HEK293T (cell line): ENCODE measurements around the gene GALNT15.
A peak's percentile ranks its signal among the peaks of the same experiment; 100 is the strongest.

Experiments used
- CTCF ChIA-PET: fragments of 350-600 bp; formaldehyde crosslinking; extraction: SDS; loops from one replicate; lab custom pipeline; 2021; ENCODE audit warnings: antibody characterized with exemption, inconsistent platforms; lab: Yijun Ruan, JAX
- POLR2A ChIA-PET: fragments of 350-600 bp; formaldehyde crosslinking; extraction: SDS; loops from one replicate; lab custom pipeline; 2020; ENCODE audit warnings: antibody characterized with exemption, inconsistent platforms; lab: Yijun Ruan, JAX
- DNase-seq: peaks from one replicate; pipeline ENCODE4 v3.0.0; 2012; ENCODE audit warnings: mixed read lengths; ENCODE audit errors: extremely low spot score
- ARNT ChIP-seq: fragments of 450-650 bp; IDR thresholded peaks from 2 replicates; pipeline ENCODE4 v1.6.1; 2017; ENCODE audit warnings: mild to moderate bottlenecking
- BHLHE40 ChIP-seq: fragments of 450-650 bp; IDR thresholded peaks from 2 replicates; pipeline ENCODE4 v1.6.1; 2016; ENCODE audit warnings: mild to moderate bottlenecking, moderate library complexity, borderline replicate concordance
- CTBP1 ChIP-seq: fragments of 450-650 bp; IDR thresholded peaks from 2 replicates; pipeline ENCODE4 v1.6.1; 2016; ENCODE audit warnings: borderline replicate concordance
- ELF4 ChIP-seq: fragments of 450-650 bp; IDR thresholded peaks from 2 replicates; pipeline ENCODE4 v1.6.1; 2017; ENCODE audit warnings: antibody characterized with exemption
- FOXA1 ChIP-seq: fragments of 450-650 bp; IDR thresholded peaks from 2 replicates; pipeline ENCODE4 v1.6.1; 2016; ENCODE audit warnings: mild to moderate bottlenecking
- FOXK2 ChIP-seq: fragments of 450-650 bp; IDR thresholded peaks from 2 replicates; pipeline ENCODE4 v1.6.1; 2016; ENCODE audit warnings: mild to moderate bottlenecking
- FOXM1 ChIP-seq: fragments of 450-650 bp; IDR thresholded peaks from 2 replicates; pipeline ENCODE4 v1.6.1; 2017; ENCODE audit warnings: mild to moderate bottlenecking, borderline replicate concordance
- HDGF ChIP-seq: fragments of 450-650 bp; IDR thresholded peaks from 2 replicates; pipeline ENCODE4 v1.6.1; 2017; ENCODE audit warnings: antibody characterized with exemption, borderline replicate concordance
- L3MBTL2 ChIP-seq: fragments of 450-650 bp; conservative IDR thresholded peaks from 2 replicates; pipeline ENCODE4 v1.6.1; 2016; ENCODE audit warnings: mild to moderate bottlenecking
- LEF1 ChIP-seq: fragments of 450-650 bp; IDR thresholded peaks from 2 replicates; pipeline ENCODE4 v1.6.1; 2017; ENCODE audit warnings: mild to moderate bottlenecking, borderline replicate concordance
- NFRKB ChIP-seq: fragments of 450-650 bp; IDR thresholded peaks from 2 replicates; pipeline ENCODE4 v1.6.1; 2016; ENCODE audit warnings: mild to moderate bottlenecking, moderate library complexity
- PKNOX1 ChIP-seq: fragments of 450-650 bp; IDR thresholded peaks from 2 replicates; pipeline ENCODE4 v1.6.1; 2016
- SP1 ChIP-seq: fragments of 450-650 bp; IDR thresholded peaks from 2 replicates; pipeline ENCODE4 v1.6.1; 2017
- SUZ12 ChIP-seq: fragments of 450-650 bp; IDR thresholded peaks from 2 replicates; pipeline ENCODE4 v1.6.1; 2016; ENCODE audit warnings: mild to moderate bottlenecking
- TARDBP ChIP-seq: fragments of 450-650 bp; IDR thresholded peaks from 2 replicates; pipeline ENCODE4 v1.6.1; 2016
- ZNF384 ChIP-seq: fragments of 450-650 bp; IDR thresholded peaks from 2 replicates; pipeline ENCODE4 v1.6.1; 2016

The GALNT15 gene

DNA sequence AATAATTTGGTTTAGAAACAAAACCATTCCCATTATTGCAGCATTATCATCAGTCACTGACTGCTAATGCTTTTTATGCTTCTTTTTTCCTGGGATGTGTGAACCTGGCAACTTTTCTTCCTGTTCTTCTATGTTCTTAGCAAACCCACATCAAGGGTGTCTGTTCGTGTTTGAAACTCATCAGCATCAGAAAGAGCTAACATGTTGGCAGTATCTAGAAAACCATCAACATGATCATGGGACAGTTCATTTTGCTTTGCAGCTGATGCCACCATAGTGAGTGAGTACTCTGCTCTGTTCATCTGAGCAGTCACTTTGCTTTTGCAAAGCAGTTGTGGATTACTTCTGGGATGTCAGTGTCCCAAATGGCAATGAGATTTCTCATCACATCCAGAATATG lies 84.4 kb downstream of the GALNT15 start:
- no peak for DNase-seq
- ChIA-PET POLR2A (interaction anchor here (0.7 kb wide), 1 partner anchor 971 kb away, joined by 3 read pairs; no protein-coding TSS in a partner anchor), CTCF (no interaction called here)
- TF ChIP-seq PKNOX1 (no peak), FOXK2 (no peak), LEF1 (no peak), ELF4 (no peak), NFRKB (no peak), FOXM1 (no peak), FOXA1 (no peak), HDGF (no peak), ARNT (no peak)

GRCh38 chr3:16260046-16260445 lies 85.6 kb downstream of the GALNT15 start:
- no peak for DNase-seq
- POLR2A ChIA-PET, result no interaction called here
- CTCF ChIA-PET, result no interaction called here
- TF ChIP-seq PKNOX1 (no peak), ELF4 (no peak), NFRKB (no peak), FOXK2 (no peak), CTBP1 (no peak), ZNF384 (no peak), BHLHE40 (no peak), L3MBTL2 (no peak), FOXM1 (no peak), SP1 (no peak), ARNT (no peak), HDGF (no peak), TARDBP (no peak), SUZ12 (no peak)

GRCh38 chr3:16262174-16262573 lies 87.7 kb downstream of the GALNT15 start:
- ChIA-PET POLR2A (no interaction called here), CTCF (no interaction called here)
- no peak for DNase-seq
- TF ChIP-seq BHLHE40, result no peak
- TF ChIP-seq CTBP1, result no peak
- TF ChIP-seq ARNT, result no peak
- TF ChIP-seq L3MBTL2, result no peak
- TF ChIP-seq NFRKB, result no peak
- no peak for TF ChIP-seq HDGF

DNA sequence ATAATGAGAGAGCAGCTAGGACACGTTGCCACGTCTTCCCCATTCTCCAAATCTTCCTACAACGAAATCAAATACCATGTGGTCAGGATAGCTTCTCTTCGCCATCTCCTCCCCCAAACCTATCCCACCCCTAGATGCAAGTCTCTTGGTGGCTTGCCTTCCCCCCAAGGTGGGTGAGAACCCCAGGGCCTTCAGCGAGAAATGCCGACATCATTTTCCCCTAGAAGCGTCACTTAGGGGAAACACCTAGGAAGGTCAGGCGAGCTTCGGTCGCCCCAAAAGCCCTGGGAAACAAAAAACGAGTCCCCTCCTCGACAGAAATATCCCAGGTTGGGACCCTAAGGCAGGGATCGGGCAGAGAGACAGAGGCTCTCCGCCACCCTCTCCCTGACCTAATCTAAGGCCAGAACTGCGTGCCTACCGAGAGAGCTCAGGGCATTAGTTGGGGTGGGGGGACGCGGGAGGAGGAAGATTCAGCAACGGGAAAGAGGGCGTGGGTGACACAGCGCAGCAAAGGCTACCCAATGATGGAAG lies 89.8 kb downstream of the GALNT15 start:
- ChIA-PET CTCF (interaction anchor here (0.6 to 1.7 kb wide), 3 partner anchors 286 to 973 kb away, joined by 3 to 7 read pairs (median 4); no protein-coding TSS in a partner anchor), POLR2A (interaction anchor here (1.0 to 1.7 kb wide), 5 partner anchors 11 to 286 kb away, joined by 3 to 8 read pairs (median 4); no protein-coding TSS in a partner anchor)
- peak; percentile 13 for DNase-seq
- TF ChIP-seq SP1 (no peak), HDGF (no peak), ELF4 (no peak), L3MBTL2 (peak; percentile 14; the same call in 1 of the 2 replicates), FOXK2 (no peak)

GRCh38 chr3:16264708-16265454 lies 90.4 kb downstream of the GALNT15 start, which contains the start of the genes DPH3 and OXNAD1:
DPH3 (minus strand) TSS chr3:16264943; CDS start chr3:16264876, 67 bp downstream.
OXNAD1 (plus strand) TSS chr3:16265212; CDS start chr3:16270953, 5,741 bp downstream.
- CTCF ChIA-PET, result interaction anchor here (0.7 to 1.7 kb wide), 2 partner anchors 286 to 671 kb away, joined by 3 to 7 read pairs; no protein-coding TSS in a partner anchor
- TF ChIP-seq PKNOX1 (peak; percentile 90), ELF4 (peak; percentile 85; the same call in 1 of the 2 replicates), L3MBTL2 (peak; percentile 53), BHLHE40 (no peak)
- POLR2A ChIA-PET, result interaction anchor here (1.0 to 1.7 kb wide), 8 partner anchors 10 to 322 kb away, joined by 3 to 8 read pairs (median 4); no protein-coding TSS in a partner anchor
- DNase-seq, result peak; percentile 98

GRCh38 chr3:16265455-16265786 lies 90.9 kb downstream of the GALNT15 start:
- DNase-seq, result no peak
- POLR2A ChIA-PET, result interaction anchor here (0.6 to 1.7 kb wide), 9 partner anchors 11 to 322 kb away, joined by 3 to 8 read pairs (median 4); no protein-coding TSS in a partner anchor
- TF ChIP-seq SUZ12 (no peak), SP1 (no peak)
- CTCF ChIA-PET, result interaction anchor here (1.7 kb wide), 1 partner anchor 285 kb away, joined by 7 read pairs; no protein-coding TSS in a partner anchor
